GM19397 (cell line): ENCODE data around the gene MESP2.

Experiments used
- ATAC-seq: cut with Tn5 transposase; IDR thresholded peaks from one replicate; pipeline ENCODE4 v1.9.1; 2021; ENCODE audit warnings: mild to moderate bottlenecking, moderate library complexity; ENCODE audit not compliant: unreplicated experiment

MESP2 gene

GRCh38 chr15:89799011-89799911 lies 23.1 kb downstream of the MESP2 start:
- ATAC-seq, result no peak

- ATAC-seq, result no peak
Observed at GRCh38 chr15:89799918-89800498, 23.9 kb downstream of the MESP2 start.

GRCh38 chr15:89801471-89802195 lies 25.5 kb downstream of the MESP2 start:
- ATAC-seq, result no peak

GRCh38 chr15:89802231-89802928 lies 26.2 kb downstream of the MESP2 start:
- no peak for ATAC-seq

GRCh38 chr15:89802986-89803824 lies 27.1 kb downstream of the MESP2 start:
- ATAC-seq, result no peak

- no peak for ATAC-seq
Observed at GRCh38 chr15:89803941-89804800, 28.0 kb downstream of the MESP2 start.

- no peak for ATAC-seq
Observed at GRCh38 chr15:89805241-89806209, 29.4 kb downstream of the MESP2 start.

- no peak for ATAC-seq
Observed at GRCh38 chr15:89806210-89806558, 30.1 kb downstream of the MESP2 start.

GRCh38 chr15:89806559-89807550 lies 30.7 kb downstream of the MESP2 start:
- no peak for ATAC-seq

GRCh38 chr15:89807689-89808088 lies 31.6 kb downstream of the MESP2 start:
- ATAC-seq, result no peak

GRCh38 chr15:89808160-89808870 lies 32.2 kb downstream of the MESP2 start:
- no peak for ATAC-seq

GRCh38 chr15:89809093-89809786 lies 33.1 kb downstream of the MESP2 start:
- no peak for ATAC-seq

GRCh38 chr15:89809787-89810148 lies 33.6 kb downstream of the MESP2 start:
- ATAC-seq, result no peak

- no peak for ATAC-seq
Observed at GRCh38 chr15:89810837-89811236, 34.7 kb downstream of the MESP2 start.

GRCh38 chr15:89812011-89812846 lies 36.1 kb downstream of the MESP2 start:
- no peak for ATAC-seq
